ENCODE data around the gene ZNF282. TPM values are rescaled to one million over a fixed set of nuclear protein-coding genes. Genes with fewer than 3 reads are reported as not detected.
A peak's percentile ranks its signal among the peaks of the same experiment; 100 is the strongest.

ZNF282 gene
- total and polyA plus RNA-seq, 9 of the 15 experiments (the other 6 are each of a cell fraction or from before 2014, with no cell fraction given): 0.76 to 58.6 (median 17.4) TPM

- TF ChIP-seq CHD7 (IDR thresholded peaks at IDR 0.05; ENCODE audit: low read depth, low read length) (no peak), ZNF124 (CRISPR knock-in tag; IDR thresholded peaks at IDR 0.05) (no peak), RBM17 (IDR thresholded peaks at IDR 0.05; ENCODE audit: borderline replicate concordance, low read depth, low read length) (no peak), HDAC6 (IDR thresholded peaks at IDR 0.05; ENCODE audit: low read depth, low read length) (no peak), HOMEZ (CRISPR knock-in tag; IDR thresholded peaks at IDR 0.05) (no peak), PCBP2 (IDR thresholded peaks at IDR 0.05; ENCODE audit: low read depth, low read length, poor library complexity, severe bottlenecking) (no peak), KLF13 (tag; IDR thresholded peaks at IDR 0.05; ENCODE audit: borderline replicate concordance, low read depth) (no peak), CTBP1 (IDR thresholded peaks at IDR 0.05; ENCODE audit: borderline replicate concordance) (peak; percentile 73), CREB3 (tag; conservative IDR thresholded peaks at IDR 0.05; ENCODE audit: low read depth) (no peak), ZC3H4 (CRISPR knock-in tag; IDR thresholded peaks at IDR 0.05; ENCODE audit: borderline replicate concordance) (no peak), ZNF12 (CRISPR knock-in tag; IDR thresholded peaks at IDR 0.05) (no peak), NCOA1 (IDR thresholded peaks at IDR 0.05; ENCODE audit: low read depth) (no peak)
These were observed 66.7 kb downstream of the ZNF282 start, which contains the start of gene ZNF783 (continued) for GRCh38 chr7:149261829-149262617.
